GM23338 (cell line): ENCODE measurements around the gene APBA1.

Experiments used
- CREB1 ChIP-seq: fragments of 250-450 bp; sonication (Bioruptor Pico); IDR thresholded peaks from 2 replicates; pipeline ENCODE4 v1.5.0; 2020; ENCODE audit warnings: low read depth, mild to moderate bottlenecking, moderate library complexity
- ETS1 ChIP-seq: IDR thresholded peaks from 2 replicates; pipeline ENCODE4 v1.6.1; 2016; ENCODE audit warnings: antibody characterized with exemption
- EZH2 ChIP-seq: fragments of 200-600 bp; sonication (generic); IDR thresholded peaks from one replicate; pipeline ENCODE4 v1.8.0; 2017; ENCODE audit warnings: antibody characterized with exemption, mild to moderate bottlenecking, low read depth; ENCODE audit not compliant: unreplicated experiment
- EZH2phosphoT487 ChIP-seq: fragments of 200-600 bp; sonication (generic); IDR thresholded peaks from one replicate; pipeline ENCODE4 v1.8.1; 2018; ENCODE audit warnings: antibody characterized with exemption; ENCODE audit not compliant: unreplicated experiment
- JUNB ChIP-seq: IDR thresholded peaks from one replicate; pipeline ENCODE4 v1.6.1; 2016; ENCODE audit warnings: antibody characterized with exemption; ENCODE audit not compliant: unreplicated experiment
- NANOG ChIP-seq: IDR thresholded peaks from 2 replicates; pipeline ENCODE4 v1.6.1; 2016; ENCODE audit warnings: antibody characterized with exemption, borderline replicate concordance
- POLR2AphosphoS5 ChIP-seq: IDR thresholded peaks from 2 replicates; pipeline ENCODE4 v1.6.1; 2016; ENCODE audit warnings: antibody characterized with exemption, low read depth
- REST ChIP-seq: IDR thresholded peaks from one replicate; pipeline ENCODE4 v1.6.1; 2018; ENCODE audit warnings: antibody characterized with exemption; ENCODE audit not compliant: unreplicated experiment
- STAT1 ChIP-seq: IDR thresholded peaks from one replicate; pipeline ENCODE4 v1.6.1; 2016; ENCODE audit warnings: antibody characterized with exemption; ENCODE audit not compliant: unreplicated experiment
- ZNF114 ChIP-seq: fragments of 250-450 bp; sonication (Bioruptor Pico); IDR thresholded peaks from 2 replicates; pipeline ENCODE4 v1.5.0; 2020; ENCODE audit warnings: mild to moderate bottlenecking, moderate library complexity
- ZNF331 ChIP-seq: fragments of 250-450 bp; sonication (Bioruptor Pico); IDR thresholded peaks from 2 replicates; pipeline ENCODE4 v1.5.0; 2020; ENCODE audit warnings: low read depth, mild to moderate bottlenecking, moderate library complexity
- ZNF462 ChIP-seq: fragments of 250-450 bp; sonication (Bioruptor Pico); IDR thresholded peaks from 2 replicates; pipeline ENCODE4 v1.5.0; 2020; ENCODE audit warnings: mild to moderate bottlenecking, moderate library complexity
- TF ChIP-seq, protein P1 (sequence below), 2 experiments: fragments of 200-600 bp in 1 of 2; sonication (generic) in 1 of 2; conservative IDR thresholded peaks; 2 replicates each; pipeline versions ENCODE4 v1.5.1 to v1.6.1; 2016 to 2017; ENCODE audit warnings: antibody characterized with exemption in 2 of 2, low read depth in 2 of 2, mild to moderate bottlenecking in 2 of 2, moderate library complexity in 1 of 2

DNA sequence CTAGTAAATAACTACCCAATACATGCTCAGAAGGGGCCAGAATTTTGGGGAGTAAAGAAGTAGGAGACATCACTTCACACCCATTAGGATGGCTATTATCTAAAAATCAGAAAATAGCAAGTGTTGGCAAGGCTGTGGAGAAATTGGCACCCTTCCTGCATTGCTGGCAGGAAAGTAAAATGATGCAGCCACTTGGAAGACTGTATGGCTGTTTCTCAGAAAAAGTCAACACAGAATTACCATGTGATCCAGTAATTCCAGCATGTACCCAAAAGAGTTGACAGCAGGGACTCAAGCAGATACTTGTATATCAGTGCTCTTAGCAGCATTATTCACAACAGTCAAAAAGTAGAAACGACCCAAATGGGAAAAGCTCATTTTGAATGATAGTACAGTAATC, 107.6 kb downstream of the APBA1 start:
- TF ChIP-seq POLR2AphosphoS5 (no peak), EZH2 (no peak), EZH2phosphoT487 (no peak), REST (no peak), STAT1 (no peak), ETS1 (no peak), ZNF331 (no peak), JUNB (no peak), ZNF462 (no peak), NANOG (no peak), CREB1 (no peak), ZNF114 (CRISPR knock-in tag) (no peak)
- TF ChIP-seq, protein P1, sequence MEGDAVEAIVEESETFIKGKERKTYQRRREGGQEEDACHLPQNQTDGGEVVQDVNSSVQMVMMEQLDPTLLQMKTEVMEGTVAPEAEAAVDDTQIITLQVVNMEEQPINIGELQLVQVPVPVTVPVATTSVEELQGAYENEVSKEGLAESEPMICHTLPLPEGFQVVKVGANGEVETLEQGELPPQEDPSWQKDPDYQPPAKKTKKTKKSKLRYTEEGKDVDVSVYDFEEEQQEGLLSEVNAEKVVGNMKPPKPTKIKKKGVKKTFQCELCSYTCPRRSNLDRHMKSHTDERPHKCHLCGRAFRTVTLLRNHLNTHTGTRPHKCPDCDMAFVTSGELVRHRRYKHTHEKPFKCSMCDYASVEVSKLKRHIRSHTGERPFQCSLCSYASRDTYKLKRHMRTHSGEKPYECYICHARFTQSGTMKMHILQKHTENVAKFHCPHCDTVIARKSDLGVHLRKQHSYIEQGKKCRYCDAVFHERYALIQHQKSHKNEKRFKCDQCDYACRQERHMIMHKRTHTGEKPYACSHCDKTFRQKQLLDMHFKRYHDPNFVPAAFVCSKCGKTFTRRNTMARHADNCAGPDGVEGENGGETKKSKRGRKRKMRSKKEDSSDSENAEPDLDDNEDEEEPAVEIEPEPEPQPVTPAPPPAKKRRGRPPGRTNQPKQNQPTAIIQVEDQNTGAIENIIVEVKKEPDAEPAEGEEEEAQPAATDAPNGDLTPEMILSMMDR (conservative IDR thresholded peaks at IDR 0.05; ENCODE audit: low read depth in 2 of 2): no peak
